HG03432 (cell line): Measurements from ENCODE around the gene CHST5.
"Not testable (repeated sequence)": the region's sequence is repeated elsewhere in the genome, so short reads cannot be mapped to it uniquely, and the experiment has no call there.

Experiments used
- ATAC-seq: cut with Tn5 transposase; IDR thresholded peaks from one replicate; pipeline ENCODE4 v1.9.1; 2021; ENCODE audit warnings: mild to moderate bottlenecking, moderate library complexity; ENCODE audit not compliant: unreplicated experiment

Gene CHST5

DNA sequence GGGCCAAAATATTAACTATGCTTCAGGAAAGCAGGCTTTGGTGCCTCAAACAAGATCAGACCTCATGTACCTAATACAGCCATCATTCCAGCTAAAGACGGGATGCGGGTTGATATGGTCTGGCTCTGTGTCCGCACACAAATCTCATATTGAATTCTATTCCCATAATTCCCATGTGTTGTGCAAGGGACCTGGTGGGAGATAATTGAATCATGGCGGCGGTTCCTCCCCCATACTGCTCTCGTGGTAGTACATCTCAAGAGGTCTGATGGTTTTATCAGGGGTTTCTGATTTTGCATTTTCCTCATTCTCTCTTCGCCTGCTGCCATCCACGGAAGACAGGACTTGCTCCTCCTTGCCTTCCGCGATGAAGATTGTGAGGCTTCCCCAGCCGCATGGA lies 21.6 kb downstream of the CHST5 start:
- ATAC-seq: no peak

- no peak for ATAC-seq
These were observed 29.3 kb downstream of the CHST5 start for GRCh38 chr16:75506574-75506973.

- ATAC-seq: no peak
These were observed 29.8 kb downstream of the CHST5 start for GRCh38 chr16:75506107-75506506.

GRCh38 chr16:75503801-75504200 lies 32.1 kb downstream of the CHST5 start:
- ATAC-seq: no peak

DNA sequence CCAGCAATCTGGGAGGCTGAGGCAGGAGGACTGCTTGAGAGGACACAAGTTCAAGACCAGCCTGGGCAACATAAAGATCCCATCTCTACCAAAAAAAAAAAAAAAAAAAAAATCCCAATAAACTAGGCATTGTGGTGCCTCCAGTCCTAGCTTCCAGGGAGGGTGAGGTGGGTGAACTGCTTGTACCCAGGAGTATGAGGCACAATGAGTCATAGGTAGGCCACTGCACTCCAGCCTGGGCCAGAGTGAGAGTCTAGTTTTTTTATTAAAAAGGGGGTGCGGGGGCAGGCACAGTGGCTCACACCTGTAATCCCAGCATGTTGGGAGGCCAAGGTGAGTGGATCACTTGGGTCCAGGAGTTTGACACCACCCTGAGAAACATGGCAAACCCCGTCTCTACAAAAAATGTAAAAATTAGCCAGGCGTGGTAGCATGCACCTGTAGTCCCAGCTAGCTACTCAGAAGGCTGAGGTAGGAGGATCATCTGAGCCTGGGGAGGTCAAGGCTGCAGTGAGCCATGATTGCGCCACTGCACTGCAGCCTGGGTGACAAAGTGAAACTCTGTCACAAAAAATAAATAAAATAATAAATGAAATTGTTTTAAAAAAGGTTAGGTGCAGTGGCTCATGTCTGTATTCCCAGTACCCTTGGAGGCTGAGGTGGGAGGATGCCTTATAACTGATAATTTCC lies 32.8 kb downstream of the CHST5 start:
- no peak for ATAC-seq

GRCh38 chr16:75501820-75502219 lies 34.1 kb downstream of the CHST5 start:
- ATAC-seq: not testable (repeated sequence)

DNA sequence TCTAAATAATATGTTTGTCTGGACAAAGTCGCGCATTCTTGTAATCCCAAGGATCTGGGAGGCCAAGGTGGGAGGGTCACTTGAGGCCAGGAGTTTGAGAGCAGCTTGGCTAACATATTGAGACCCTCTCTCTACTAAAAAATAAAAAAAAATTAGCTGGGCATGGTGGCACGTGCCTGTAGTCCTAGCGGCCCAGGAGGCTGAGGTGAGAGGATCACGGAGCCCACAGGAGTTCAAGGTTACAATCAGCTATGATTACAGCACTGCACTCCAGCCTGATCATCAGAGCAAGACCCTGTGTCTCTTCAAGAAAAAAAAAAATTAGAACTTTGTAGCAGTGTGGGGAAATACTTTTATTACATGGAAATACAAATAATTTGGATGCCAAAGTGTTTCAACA lies 34.5 kb downstream of the CHST5 start:
- ATAC-seq: no peak

GRCh38 chr16:75498605-75499322 lies 37.1 kb downstream of the CHST5 start:
- not testable (repeated sequence) for ATAC-seq

DNA sequence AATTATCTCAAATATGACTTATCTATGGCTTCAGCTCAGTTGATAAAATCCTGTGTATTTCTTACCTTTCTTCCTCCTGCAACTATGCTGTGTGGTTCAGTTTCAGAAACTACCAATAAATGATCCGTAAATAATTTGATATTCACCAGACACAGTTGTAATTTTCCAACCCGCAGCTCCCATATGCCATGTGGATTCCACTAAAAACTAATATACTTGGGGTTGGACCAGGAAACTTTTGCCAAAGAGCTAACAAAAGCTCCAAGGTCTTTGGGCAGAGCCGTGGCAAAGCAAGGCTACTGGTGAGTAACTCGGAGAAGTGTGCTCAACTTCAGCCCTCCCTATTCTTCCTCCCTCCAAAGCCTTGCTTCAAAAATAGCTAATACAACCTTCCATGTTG lies 38.4 kb downstream of the CHST5 start:
- ATAC-seq: no peak

DNA sequence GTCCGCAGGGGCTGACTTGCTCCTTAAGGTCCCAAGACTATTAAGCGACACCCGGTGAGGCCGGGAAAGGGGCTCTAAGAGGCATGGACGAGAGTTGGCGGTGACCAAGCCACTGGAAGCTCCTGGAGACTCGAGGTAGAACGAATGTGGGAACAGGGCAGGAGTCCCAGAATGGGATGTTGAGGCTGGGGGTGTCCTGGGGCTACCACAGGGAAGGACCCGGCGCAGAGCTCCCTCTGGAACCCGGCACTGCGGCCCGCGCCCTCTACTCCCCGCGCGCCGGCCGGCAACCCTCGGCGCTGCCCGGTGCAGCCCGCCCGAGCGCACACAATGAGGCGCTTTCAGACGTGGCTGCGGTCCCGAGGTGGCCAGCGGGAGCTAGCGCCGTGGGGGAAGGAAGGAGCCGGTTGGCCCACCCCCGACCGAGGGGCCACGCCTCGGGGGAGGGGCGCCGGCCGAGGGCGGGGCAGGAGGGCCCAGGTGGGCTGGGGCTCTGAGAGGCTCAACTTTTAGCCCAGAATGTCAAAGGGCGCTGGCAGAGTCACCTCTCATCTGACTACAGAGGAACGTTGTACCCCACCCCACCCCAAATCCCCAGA lies 40.7 kb downstream of the CHST5 start, which contains the start of gene CHST6:
CHST6 (minus strand) TSS at position 366 of the 599 bp plus-strand sequence. CDS start 15,613 bp downstream, outside the sequence.
- ATAC-seq: peak; percentile 83

GRCh38 chr16:75494661-75495075 lies 41.2 kb downstream of the CHST5 start:
- ATAC-seq: peak; percentile 9

DNA sequence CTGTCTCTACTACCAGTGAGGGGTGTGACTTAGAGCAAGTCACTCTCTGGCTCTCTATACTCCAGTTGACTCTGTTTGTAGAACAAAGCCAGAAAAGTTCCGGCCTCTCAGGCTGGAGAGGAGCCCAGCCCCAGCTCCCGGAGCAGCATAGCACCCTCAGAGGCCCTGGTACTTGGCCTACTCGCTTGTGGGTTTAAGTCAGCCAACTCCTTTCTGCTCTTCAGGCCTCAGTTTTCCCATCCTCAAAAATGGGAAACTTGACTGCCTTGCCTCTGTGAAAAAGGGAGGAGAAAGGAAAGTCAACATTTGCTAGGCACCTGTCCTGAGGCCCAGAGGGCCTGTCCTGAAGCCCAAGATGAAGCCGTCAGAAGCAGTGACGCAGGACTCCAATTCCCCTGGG lies 41.7 kb downstream of the CHST5 start:
- ATAC-seq: no peak

GRCh38 chr16:75491876-75492275 lies 44.0 kb downstream of the CHST5 start:
- ATAC-seq: no peak

DNA sequence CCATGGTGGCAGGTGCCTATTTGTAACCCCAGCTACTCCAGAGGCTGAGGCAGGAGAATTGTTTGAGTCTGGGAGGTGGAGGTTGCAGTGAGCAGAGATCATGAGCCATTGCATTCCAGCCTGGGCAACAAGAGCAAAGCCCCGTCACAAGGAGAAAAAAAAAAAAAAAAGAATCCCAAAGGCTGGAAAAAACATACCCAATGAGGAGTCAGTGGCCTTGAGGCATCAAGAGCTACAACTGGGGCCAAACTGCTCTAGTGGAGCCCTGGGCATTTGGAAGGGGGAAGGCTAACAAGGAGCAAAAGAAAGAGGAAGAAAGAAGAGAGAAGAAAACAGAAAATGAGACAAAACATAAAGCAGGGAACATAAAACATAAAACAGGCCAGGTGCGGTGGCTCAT lies 47.6 kb downstream of the CHST5 start:
- ATAC-seq: no peak

- peak; percentile 67 for ATAC-seq
These were observed 49.1 kb downstream of the CHST5 start for GRCh38 chr16:75486676-75487313.

DNA sequence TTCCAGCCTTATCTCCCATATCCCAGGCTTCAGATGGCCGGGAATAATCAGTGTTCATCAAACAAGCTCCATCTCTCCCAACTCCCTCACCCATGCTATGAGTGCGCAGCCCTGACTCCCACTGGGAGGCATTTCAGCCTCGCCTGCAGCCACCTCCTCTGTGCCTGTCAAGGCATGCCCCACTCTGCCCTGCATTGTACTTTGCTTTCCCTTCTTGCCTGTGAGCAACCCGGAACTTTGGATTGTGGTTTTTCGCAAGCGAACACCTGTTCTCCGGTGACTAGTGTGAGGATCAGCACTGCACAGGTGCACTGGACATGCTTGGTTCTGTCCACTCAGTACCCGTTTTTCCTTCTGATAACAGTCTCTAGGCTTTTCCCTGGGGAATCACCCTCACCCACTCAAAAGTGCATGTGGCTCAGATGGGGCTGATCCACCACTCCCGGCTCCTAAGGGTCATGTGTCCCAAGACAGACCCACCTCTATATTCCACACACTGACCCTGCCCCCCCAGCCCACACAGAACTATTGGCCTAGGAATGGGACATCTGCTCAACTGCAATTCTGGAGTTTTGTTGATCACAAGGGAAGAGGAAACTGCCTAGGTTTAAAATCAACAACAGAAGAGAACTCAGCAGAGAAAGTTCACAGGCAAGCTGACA lies 49.8 kb downstream of the CHST5 start:
- peak; percentile 33 for ATAC-seq

DNA sequence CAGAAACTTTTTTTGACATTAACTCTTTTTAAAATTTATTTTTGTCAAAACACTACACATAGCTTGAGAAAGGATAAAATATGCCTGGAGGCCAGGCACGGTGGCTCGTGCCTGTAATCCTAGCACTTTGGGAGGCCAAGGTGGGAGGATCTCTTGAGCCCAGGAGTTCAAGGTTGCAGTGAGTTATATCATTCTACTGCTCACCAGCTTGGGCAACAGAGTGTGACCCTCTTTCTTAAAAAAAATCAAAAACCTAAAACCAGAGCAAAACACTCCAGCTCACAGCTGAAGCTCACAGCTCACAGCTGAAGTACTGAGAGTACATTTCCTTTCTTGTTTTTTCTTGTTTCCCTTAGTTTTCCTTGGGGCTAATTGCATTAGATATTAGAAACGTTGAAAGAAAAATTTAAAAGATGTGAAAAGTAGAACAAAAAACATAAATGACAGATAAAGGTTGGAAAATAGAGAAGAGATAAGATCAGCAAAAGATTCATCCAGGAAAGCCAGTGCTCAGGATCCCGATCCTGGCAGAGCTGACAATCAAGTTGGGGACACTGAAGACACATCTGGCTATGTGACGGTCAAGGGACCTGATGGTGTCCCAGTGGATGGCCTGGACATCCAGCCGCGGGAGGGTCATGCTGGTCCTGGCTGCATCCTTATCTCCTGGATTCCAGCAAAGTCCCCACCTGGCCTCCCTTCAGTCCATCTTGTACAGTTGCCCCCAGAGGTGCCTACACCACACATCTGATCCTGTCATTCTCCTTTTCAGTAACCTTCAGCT lies 50.5 kb downstream of the CHST5 start:
- ATAC-seq: peak; percentile 63

DNA sequence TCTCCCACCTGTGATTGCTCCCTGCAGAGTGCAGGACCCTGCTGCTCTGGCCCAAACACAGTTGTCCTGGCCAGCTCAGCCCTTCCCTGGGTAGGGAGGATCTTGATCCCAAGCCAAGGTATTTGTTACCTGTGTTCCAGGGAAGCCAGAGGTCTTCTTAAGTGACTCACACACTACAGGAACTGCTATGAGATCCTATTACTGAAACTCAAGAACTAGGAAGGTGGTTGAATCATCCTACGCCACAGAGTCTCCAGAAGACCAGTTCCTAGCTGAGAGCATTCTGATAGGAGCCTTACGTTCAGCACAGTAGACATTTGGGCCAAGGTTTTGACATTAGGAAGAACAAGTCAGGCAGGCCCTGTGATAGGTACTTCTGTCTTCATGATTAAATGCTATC lies 52.7 kb downstream of the CHST5 start:
- no peak for ATAC-seq

- ATAC-seq: no peak
These were observed 53.3 kb downstream of the CHST5 start for GRCh38 chr16:75482434-75483205.
